ENCODE results near the gene HMGB4.

Gene HMGB4

GRCh38 chr1:33842348-33842747, 21.5 kb upstream of the HMGB4 start:
- DNase-seq, result no peak
- in situ Hi-C loops (cut with HindIII; ENCODE audit: low pct_ligation_motif_present, low pct_unique_long_range_greater_than_20kb, low sequenced_read_pairs), result no loop called here

GRCh38 chr1:33844166-33844565, 19.7 kb upstream of the HMGB4 start:
- in situ Hi-C loops (cut with HindIII; ENCODE audit: low pct_ligation_motif_present, low pct_unique_long_range_greater_than_20kb, low sequenced_read_pairs), result no loop called here
- DNase-seq, result no peak

DNA sequence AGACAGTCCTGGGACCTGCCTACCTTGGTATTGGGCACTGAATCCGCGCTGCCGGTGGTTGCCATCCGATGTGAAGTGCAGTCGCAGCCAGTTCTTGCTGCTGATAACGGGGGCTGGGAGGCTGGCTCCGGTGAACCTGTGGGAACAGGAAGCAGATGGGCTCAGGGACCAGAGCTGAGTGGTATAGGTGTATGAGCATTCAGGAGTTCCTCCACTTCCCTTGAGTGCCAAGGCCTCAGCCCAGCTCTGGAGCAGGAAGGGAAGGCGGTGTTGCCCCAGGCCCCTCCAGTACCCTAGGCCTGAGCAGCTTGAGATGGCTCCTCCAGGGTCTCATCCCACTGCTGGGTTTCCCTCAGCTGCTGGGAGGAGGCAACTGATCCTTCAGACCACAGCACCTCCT, 17.0 kb upstream of the HMGB4 start:
- DNase-seq, result no peak
- in situ Hi-C loops (cut with HindIII; ENCODE audit: low pct_ligation_motif_present, low pct_unique_long_range_greater_than_20kb, low sequenced_read_pairs), result no loop called here

DNA sequence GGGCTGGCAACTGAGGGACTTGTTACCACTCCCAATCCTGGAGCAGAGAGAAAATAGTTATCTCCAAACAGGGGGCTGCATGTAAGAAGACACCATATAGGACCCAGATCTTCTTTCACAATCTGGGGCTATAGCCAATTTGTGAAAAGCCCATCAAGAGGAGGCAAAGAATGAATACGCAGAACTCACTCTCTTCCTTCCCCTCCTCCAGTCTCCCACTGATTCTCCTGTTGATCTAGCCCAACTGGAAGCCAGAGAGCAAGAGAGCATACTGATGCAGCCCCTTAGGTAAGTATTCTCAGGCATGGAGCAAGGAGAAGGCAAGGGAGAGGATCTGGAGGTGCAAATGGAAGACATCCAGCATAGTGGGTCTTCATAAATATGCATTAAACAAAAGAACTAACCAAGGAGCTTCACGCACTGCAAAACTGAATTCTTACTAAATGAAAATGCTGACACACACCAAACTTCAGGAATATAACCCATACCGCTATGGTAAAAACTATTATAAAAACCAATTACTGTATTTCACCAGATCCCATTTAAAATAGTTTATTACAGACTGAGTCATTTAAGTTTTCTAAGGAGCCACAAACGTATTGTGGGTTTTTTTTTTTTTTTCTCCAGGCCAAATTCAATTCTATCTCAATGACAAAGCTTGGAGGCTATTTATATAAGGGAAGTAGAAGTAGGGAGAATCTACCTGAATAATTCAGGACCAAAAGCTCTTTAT, 15.5 kb upstream of the HMGB4 start:
- in situ Hi-C loops (cut with HindIII; ENCODE audit: low pct_ligation_motif_present, low pct_unique_long_range_greater_than_20kb, low sequenced_read_pairs), result no loop called here
- DNase-seq, result no peak

GRCh38 chr1:33849211-33849610, 14.7 kb upstream of the HMGB4 start:
- in situ Hi-C loops (cut with HindIII; ENCODE audit: low pct_ligation_motif_present, low pct_unique_long_range_greater_than_20kb, low sequenced_read_pairs), result no loop called here
- DNase-seq, result no peak

- DNase-seq, result no peak
- in situ Hi-C loops (cut with HindIII; ENCODE audit: low pct_ligation_motif_present, low pct_unique_long_range_greater_than_20kb, low sequenced_read_pairs), result no loop called here
Observed at GRCh38 chr1:33850481-33850880, 13.4 kb upstream of the HMGB4 start.

GRCh38 chr1:33852711-33853110, 11.2 kb upstream of the HMGB4 start:
- in situ Hi-C loops (cut with HindIII; ENCODE audit: low pct_ligation_motif_present, low pct_unique_long_range_greater_than_20kb, low sequenced_read_pairs), result no loop called here
- no peak for DNase-seq

DNA sequence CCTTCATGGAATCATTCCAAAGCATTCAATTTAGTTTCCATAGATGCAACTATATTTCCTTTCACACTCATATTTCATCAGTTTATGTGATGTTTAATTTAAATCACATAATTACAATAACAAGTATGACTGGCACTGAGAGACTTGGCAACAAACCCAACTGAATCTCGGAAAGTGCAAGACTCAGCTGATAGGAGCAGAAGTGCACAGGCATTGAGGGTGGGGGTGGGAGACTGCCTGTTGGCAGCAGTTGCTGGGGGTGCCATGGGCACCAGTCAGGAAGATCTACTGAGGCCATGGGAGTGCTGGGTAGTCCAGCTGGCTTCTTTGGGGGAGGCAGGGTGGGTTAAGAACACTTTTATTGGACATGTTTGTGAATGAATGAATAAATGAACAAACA, 10.4 kb upstream of the HMGB4 start:
- no peak for DNase-seq
- in situ Hi-C loops (cut with HindIII; ENCODE audit: low pct_ligation_motif_present, low pct_unique_long_range_greater_than_20kb, low sequenced_read_pairs), result no loop called here

- in situ Hi-C loops (cut with HindIII; ENCODE audit: low pct_ligation_motif_present, low pct_unique_long_range_greater_than_20kb, low sequenced_read_pairs), result no loop called here
- no peak for DNase-seq
Observed at GRCh38 chr1:33854091-33854490, 9.8 kb upstream of the HMGB4 start.

- in situ Hi-C loops (cut with HindIII; ENCODE audit: low pct_ligation_motif_present, low pct_unique_long_range_greater_than_20kb, low sequenced_read_pairs), result no loop called here
- DNase-seq, result no peak
Observed at GRCh38 chr1:33860671-33861070, 3.2 kb upstream of the HMGB4 start.

GRCh38 chr1:33864460-33865389, 846 bp downstream of the HMGB4 start:
- in situ Hi-C loops (cut with HindIII; ENCODE audit: low pct_ligation_motif_present, low pct_unique_long_range_greater_than_20kb, low sequenced_read_pairs), result no loop called here
- DNase-seq, result no peak

DNA sequence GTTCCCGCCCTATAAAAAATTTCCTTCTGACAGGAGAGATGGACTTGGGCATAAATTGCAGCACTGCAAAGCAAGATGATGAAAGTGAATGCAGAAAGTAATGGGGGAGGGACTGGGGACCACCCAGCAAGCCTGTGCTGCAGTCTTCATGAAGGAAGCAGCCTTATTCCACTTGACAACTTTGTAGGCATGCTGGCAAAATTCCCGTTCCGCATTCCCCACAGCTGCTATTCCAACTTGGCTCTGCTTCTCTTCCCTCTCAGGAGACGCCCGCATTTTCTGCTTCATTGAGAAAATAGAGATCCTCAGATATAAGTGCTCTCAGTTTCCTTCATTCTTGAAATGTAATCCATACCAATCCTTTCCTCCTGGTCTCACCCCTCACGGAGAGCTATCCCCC, 2.4 kb downstream of the HMGB4 start:
- in situ Hi-C loops (cut with HindIII; ENCODE audit: low pct_ligation_motif_present, low pct_unique_long_range_greater_than_20kb, low sequenced_read_pairs), result no loop called here
- DNase-seq, result no peak

DNA sequence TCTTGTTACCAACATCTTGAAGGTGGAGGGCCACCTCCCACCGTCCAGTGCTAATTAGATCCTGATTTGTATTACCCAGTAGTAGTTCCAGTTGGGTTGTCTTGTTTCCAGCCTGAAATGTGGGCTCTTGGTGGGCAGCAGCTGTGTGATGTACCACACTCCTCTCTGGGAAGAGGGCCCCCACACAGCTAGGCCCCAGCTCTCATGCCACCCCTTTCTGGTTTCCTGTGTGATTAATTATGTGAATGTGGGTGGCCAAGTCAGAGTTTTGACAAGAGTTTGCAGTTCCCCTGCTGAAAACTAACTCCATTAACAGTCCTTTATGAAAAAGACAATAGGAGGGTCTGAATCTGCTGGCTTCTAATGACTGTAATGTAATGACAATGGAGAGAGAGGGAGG, 3.8 kb downstream of the HMGB4 start:
- DNase-seq, result no peak
- in situ Hi-C loops (cut with HindIII; ENCODE audit: low pct_ligation_motif_present, low pct_unique_long_range_greater_than_20kb, low sequenced_read_pairs), result no loop called here

GRCh38 chr1:33872275-33872674, 8.4 kb downstream of the HMGB4 start:
- DNase-seq, result no peak
- in situ Hi-C loops (cut with HindIII; ENCODE audit: low pct_ligation_motif_present, low pct_unique_long_range_greater_than_20kb, low sequenced_read_pairs), result no loop called here

DNA sequence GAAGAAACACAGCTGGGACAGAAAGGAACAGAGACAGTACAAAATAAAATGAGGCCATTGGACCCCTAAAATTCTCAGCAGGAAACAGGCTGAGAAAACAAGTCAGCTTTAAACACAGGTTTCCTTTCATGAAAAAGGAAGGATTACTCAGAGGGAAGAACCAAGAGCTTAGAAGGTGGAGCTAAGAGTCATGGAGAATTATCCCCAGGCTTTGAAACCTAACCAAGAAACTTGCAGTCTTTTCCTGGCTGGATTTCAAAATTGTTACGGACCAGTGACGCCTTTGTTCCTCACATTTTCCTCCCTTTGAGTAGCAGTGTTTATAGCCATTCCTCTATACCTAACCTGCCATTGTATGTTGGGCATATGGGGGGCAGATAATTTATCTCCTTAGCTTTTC, 8.8 kb downstream of the HMGB4 start:
- in situ Hi-C loops (cut with HindIII; ENCODE audit: low pct_ligation_motif_present, low pct_unique_long_range_greater_than_20kb, low sequenced_read_pairs), result no loop called here
- DNase-seq, result no peak

- in situ Hi-C loops (cut with HindIII; ENCODE audit: low pct_ligation_motif_present, low pct_unique_long_range_greater_than_20kb, low sequenced_read_pairs), result no loop called here
- no peak for DNase-seq
Observed at GRCh38 chr1:33874636-33875035, 10.8 kb downstream of the HMGB4 start.

GRCh38 chr1:33875862-33876261, 12.0 kb downstream of the HMGB4 start:
- no peak for DNase-seq
- in situ Hi-C loops (cut with HindIII; ENCODE audit: low pct_ligation_motif_present, low pct_unique_long_range_greater_than_20kb, low sequenced_read_pairs), result no loop called here

DNA sequence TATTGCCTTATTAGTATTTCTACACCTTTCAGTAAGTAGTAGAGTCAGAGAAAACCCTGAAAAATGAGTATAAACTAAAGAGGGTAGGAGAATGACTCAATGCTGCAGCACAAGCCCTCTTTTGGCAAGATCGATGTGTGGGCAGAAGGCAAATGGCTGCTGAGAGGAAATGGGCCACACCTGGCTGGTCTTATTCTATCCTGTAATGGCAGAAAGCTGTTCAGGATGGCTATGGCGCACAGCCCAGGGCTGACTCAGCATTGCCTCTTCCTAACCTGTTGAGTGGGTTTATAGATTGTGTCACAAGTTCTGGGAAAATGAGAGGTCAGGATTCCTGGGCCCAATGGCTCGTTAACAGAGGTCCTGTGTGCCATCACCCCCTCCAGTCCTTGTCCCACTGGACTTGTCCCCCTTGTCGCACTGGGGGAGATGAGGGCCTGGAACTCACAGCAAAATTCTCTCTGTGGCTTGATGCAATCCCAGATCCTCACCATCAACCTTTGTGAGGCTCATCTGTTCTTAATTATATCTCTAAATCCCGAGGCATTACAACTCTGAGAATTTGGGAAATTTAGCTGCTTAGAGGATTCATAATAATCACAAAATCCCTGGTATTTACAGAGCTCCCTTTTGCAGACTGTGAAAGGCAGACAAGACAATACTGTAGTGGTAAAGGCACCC, 13.2 kb downstream of the HMGB4 start:
- no peak for DNase-seq
- in situ Hi-C loops (cut with HindIII; ENCODE audit: low pct_ligation_motif_present, low pct_unique_long_range_greater_than_20kb, low sequenced_read_pairs), result no loop called here

DNA sequence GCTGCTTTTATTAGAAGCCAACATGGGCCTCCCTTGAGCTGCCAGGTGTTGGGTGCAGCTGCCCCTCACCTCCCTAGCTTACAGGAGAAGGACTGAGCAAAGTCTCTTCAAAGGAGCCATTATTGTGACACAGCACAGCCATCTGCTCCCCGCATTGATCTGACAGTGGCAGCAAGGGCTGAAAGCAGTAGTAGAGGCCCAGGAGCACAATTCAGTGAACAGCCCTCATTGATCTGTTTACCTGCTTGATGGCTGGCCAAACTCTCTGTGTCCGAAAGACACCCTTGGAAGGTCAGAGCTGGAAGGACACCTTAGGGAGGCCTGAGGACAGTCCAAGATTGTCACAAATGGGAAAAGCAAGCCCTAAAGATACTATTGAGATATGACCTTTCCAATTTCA, 14.5 kb downstream of the HMGB4 start:
- no peak for DNase-seq
- in situ Hi-C loops (cut with HindIII; ENCODE audit: low pct_ligation_motif_present, low pct_unique_long_range_greater_than_20kb, low sequenced_read_pairs), result no loop called here
